Activated T-cell treated with anti-CD3 and anti-CD28 coated beads, Interleukin-2, amount 50 U/mL, for 24 hours (primary cell): ENCODE measurements around the gene MCM3.
A peak's percentile ranks its signal among the peaks of the same experiment; 100 is the strongest.

Source experiments
- DNase-seq: peaks from one replicate; pipeline ENCODE4 v3.0.0-alpha.2; 2020
- H3K27ac Mint-ChIP-seq: 2 replicates; pipeline ENCODE4 v1.8.0; 2020; ENCODE audit warnings: mild to moderate bottlenecking, mixed read lengths
- H3K27me3 Mint-ChIP-seq: 2 replicates; pipeline ENCODE4 v1.8.0; 2020; ENCODE audit warnings: mixed read lengths
- H3K36me3 Mint-ChIP-seq: 2 replicates; pipeline ENCODE4 v1.8.0; 2020; ENCODE audit warnings: low read depth, mixed read lengths
- H3K4me1 Mint-ChIP-seq: 2 replicates; pipeline ENCODE4 v1.8.0; 2020; ENCODE audit warnings: low read depth, mixed read lengths
- H3K4me3 Mint-ChIP-seq: 2 replicates; pipeline ENCODE4 v1.8.0; 2020; ENCODE audit warnings: mild to moderate bottlenecking, moderate library complexity, mixed read lengths
- H3K9me3 Mint-ChIP-seq: 2 replicates; pipeline ENCODE4 v1.8.0; 2020; ENCODE audit warnings: mixed read lengths

The MCM3 gene

GRCh38 chr6:52285177-52286068 lies 881 bp upstream of the MCM3 start:
- Mint-ChIP-seq H3K36me3 (peaks cover 32% of the 10 kb centered on the region), H3K4me3 (no peak overlapping the region), H3K9me3 (no peaks in the 10 kb centered on the region), H3K27ac (no peak overlapping the region), H3K4me1 (peaks cover 38% of the 10 kb centered on the region), H3K27me3 (no peaks in the 10 kb centered on the region)
- DNase-seq = no peak

GRCh38 chr6:52284131-52284459 lies 447 bp downstream of the MCM3 start:
- Mint-ChIP-seq H3K27ac (no peak overlapping the region), H3K4me1 (peaks cover 48% of the 10 kb centered on the region), H3K27me3 (no peaks in the 10 kb centered on the region), H3K36me3 (peaks cover 46% of the 10 kb centered on the region), H3K4me3 (no peak overlapping the region), H3K9me3 (no peaks in the 10 kb centered on the region)
- no peak for DNase-seq

GRCh38 chr6:52283111-52283510 lies 1.4 kb downstream of the MCM3 start:
- H3K27me3 Mint-ChIP-seq = no peaks in the 10 kb centered on the region
- H3K9me3 Mint-ChIP-seq = no peaks in the 10 kb centered on the region
- no peak for DNase-seq
- peaks cover 56% of the 10 kb centered on the region for H3K36me3 Mint-ChIP-seq
- no peak overlapping the region for H3K4me3 Mint-ChIP-seq
- H3K27ac Mint-ChIP-seq = peak overlapping the region; percentile 85
- H3K4me1 Mint-ChIP-seq = peaks cover 57% of the 10 kb centered on the region

- no peak for DNase-seq
- no peaks in the 10 kb centered on the region for H3K9me3 Mint-ChIP-seq
- peaks cover 40% of the 10 kb centered on the region for H3K4me1 Mint-ChIP-seq
- no peak overlapping the region for H3K4me3 Mint-ChIP-seq
- H3K36me3 Mint-ChIP-seq = peaks cover 100% of the 10 kb centered on the region
- no peaks in the 10 kb centered on the region for H3K27me3 Mint-ChIP-seq
- no peak overlapping the region for H3K27ac Mint-ChIP-seq
Measured at GRCh38 chr6:52276130-52276529, 8.4 kb downstream of the MCM3 start.

GRCh38 chr6:52271852-52272460 lies 12.6 kb downstream of the MCM3 start:
- H3K27me3 Mint-ChIP-seq = no peaks in the 10 kb centered on the region
- DNase-seq = no peak
- H3K4me3 Mint-ChIP-seq = no peak overlapping the region
- H3K4me1 Mint-ChIP-seq = peaks cover 10% of the 10 kb centered on the region
- peaks cover 100% of the 10 kb centered on the region for H3K36me3 Mint-ChIP-seq
- no peaks in the 10 kb centered on the region for H3K9me3 Mint-ChIP-seq
- H3K27ac Mint-ChIP-seq = peak overlapping the region; percentile 72

- H3K4me1 Mint-ChIP-seq = peaks cover 6% of the 10 kb centered on the region
- peak; percentile 79 for DNase-seq
- H3K27ac Mint-ChIP-seq = peak overlapping the region; percentile 67
- H3K36me3 Mint-ChIP-seq = peaks cover 97% of the 10 kb centered on the region
- no peak overlapping the region for H3K4me3 Mint-ChIP-seq
- no peaks in the 10 kb centered on the region for H3K27me3 Mint-ChIP-seq
- no peaks in the 10 kb centered on the region for H3K9me3 Mint-ChIP-seq
Measured at GRCh38 chr6:52263709-52264540, 20.6 kb downstream of the MCM3 start.

GRCh38 chr6:52262620-52263344 lies 21.8 kb downstream of the MCM3 start:
- no peaks in the 10 kb centered on the region for H3K9me3 Mint-ChIP-seq
- H3K27ac Mint-ChIP-seq = peak overlapping the region; percentile 13
- peaks cover 85% of the 10 kb centered on the region for H3K36me3 Mint-ChIP-seq
- no peak for DNase-seq
- no peaks in the 10 kb centered on the region for H3K27me3 Mint-ChIP-seq
- H3K4me1 Mint-ChIP-seq = peaks cover 6% of the 10 kb centered on the region
- no peak overlapping the region for H3K4me3 Mint-ChIP-seq

- DNase-seq = no peak
Measured at GRCh38 chr6:52261229-52261628, 23.3 kb downstream of the MCM3 start.

GRCh38 chr6:52260634-52261033 lies 23.9 kb downstream of the MCM3 start:
- Mint-ChIP-seq H3K27ac (no peak overlapping the region), H3K36me3 (peaks cover 65% of the 10 kb centered on the region), H3K9me3 (no peaks in the 10 kb centered on the region), H3K27me3 (peaks cover 9% of the 10 kb centered on the region), H3K4me1 (peaks cover 10% of the 10 kb centered on the region), H3K4me3 (no peak overlapping the region)
- DNase-seq = no peak

More at GRCh38 chr6:52261229-52261628, 23.3 kb downstream of the MCM3 start:
- Mint-ChIP-seq H3K4me3 (no peak overlapping the region), H3K36me3 (peaks cover 71% of the 10 kb centered on the region), H3K27me3 (peaks cover 4% of the 10 kb centered on the region), H3K4me1 (peaks cover 6% of the 10 kb centered on the region), H3K9me3 (no peaks in the 10 kb centered on the region), H3K27ac (no peak overlapping the region)

- no peaks in the 10 kb centered on the region for H3K9me3 Mint-ChIP-seq
- H3K4me1 Mint-ChIP-seq = peaks cover 45% of the 10 kb centered on the region
- no peak for DNase-seq
- peaks cover 13% of the 10 kb centered on the region for H3K36me3 Mint-ChIP-seq
- H3K4me3 Mint-ChIP-seq = peak overlapping the region; percentile 3
- H3K27ac Mint-ChIP-seq = peak overlapping the region; percentile 31
- H3K27me3 Mint-ChIP-seq = peaks cover 51% of the 10 kb centered on the region
Measured at GRCh38 chr6:52255434-52255833, 29.1 kb downstream of the MCM3 start.

- H3K4me3 Mint-ChIP-seq = peak overlapping the region; percentile 3
- H3K36me3 Mint-ChIP-seq = peaks cover 7% of the 10 kb centered on the region
- no peaks in the 10 kb centered on the region for H3K9me3 Mint-ChIP-seq
- DNase-seq = no peak
- peaks cover 49% of the 10 kb centered on the region for H3K4me1 Mint-ChIP-seq
- H3K27me3 Mint-ChIP-seq = peaks cover 55% of the 10 kb centered on the region
- peak overlapping the region; percentile 31 for H3K27ac Mint-ChIP-seq
Measured at GRCh38 chr6:52254731-52255378, 29.7 kb downstream of the MCM3 start.

- Mint-ChIP-seq H3K27ac (peak overlapping the region; percentile 76), H3K4me1 (peaks cover 49% of the 10 kb centered on the region), H3K36me3 (no peaks in the 10 kb centered on the region), H3K9me3 (no peaks in the 10 kb centered on the region), H3K4me3 (no peak overlapping the region), H3K27me3 (peaks cover 67% of the 10 kb centered on the region)
- peak; percentile 48 for DNase-seq
Measured at GRCh38 chr6:52253494-52253893, 31.0 kb downstream of the MCM3 start.

GRCh38 chr6:52251113-52251512 lies 33.4 kb downstream of the MCM3 start:
- no peaks in the 10 kb centered on the region for H3K36me3 Mint-ChIP-seq
- no peaks in the 10 kb centered on the region for H3K9me3 Mint-ChIP-seq
- H3K4me3 Mint-ChIP-seq = no peak overlapping the region
- peaks cover 78% of the 10 kb centered on the region for H3K27me3 Mint-ChIP-seq
- peak overlapping the region; percentile 90 for H3K27ac Mint-ChIP-seq
- H3K4me1 Mint-ChIP-seq = peaks cover 49% of the 10 kb centered on the region
- DNase-seq = no peak

- no peak for DNase-seq
- Mint-ChIP-seq H3K4me3 (no peak overlapping the region), H3K36me3 (no peaks in the 10 kb centered on the region), H3K27ac (no peak overlapping the region), H3K9me3 (no peaks in the 10 kb centered on the region), H3K27me3 (peaks cover 68% of the 10 kb centered on the region), H3K4me1 (peaks cover 29% of the 10 kb centered on the region)
Measured at GRCh38 chr6:52249078-52249477, 35.5 kb downstream of the MCM3 start.
